Measurements from ENCODE around the gene CCDC86. TPM values are rescaled to one million over a fixed set of nuclear protein-coding genes. Genes with fewer than 3 reads are reported as not detected.

Gene CCDC86
- total RNA-seq, 1 donor from 2014 or later: 22.8 TPM

- no peak for DNase-seq (ENCODE audit: low spot score, unreplicated experiment)
- Mint-ChIP-seq H3K4me3 (ENCODE audit: low read depth) (peak overlapping the region; percentile 84), H3K36me3 (ENCODE audit: insufficient read depth) (peaks cover 3% of the 10 kb centered on the region), H3K27ac (peak overlapping the region; percentile 13), H3K27me3 (no peaks in the 10 kb centered on the region), H3K9me3 (ENCODE audit: low read depth) (no peaks in the 10 kb centered on the region), H3K4me1 (ENCODE audit: low read depth) (peaks cover 33% of the 10 kb centered on the region)
- no peak for TF ChIP-seq CTCF (IDR thresholded peaks at IDR 0.05; ENCODE audit: unreplicated experiment)
Measured at GRCh38 chr11:60844870-60845221, 2.9 kb downstream of the CCDC86 start.

- DNase-seq (ENCODE audit: low spot score, unreplicated experiment): no peak
- peaks cover 33% of the 10 kb centered on the region for H3K4me1 Mint-ChIP-seq (ENCODE audit: low read depth)
- peaks cover 3% of the 10 kb centered on the region for H3K36me3 Mint-ChIP-seq (ENCODE audit: insufficient read depth)
- H3K4me3 Mint-ChIP-seq (ENCODE audit: low read depth): no peak overlapping the region
- peak overlapping the region; percentile 77 for H3K27ac Mint-ChIP-seq
- TF ChIP-seq CTCF (IDR thresholded peaks at IDR 0.05; ENCODE audit: unreplicated experiment): no peak
- no peaks in the 10 kb centered on the region for H3K27me3 Mint-ChIP-seq
- no peaks in the 10 kb centered on the region for H3K9me3 Mint-ChIP-seq (ENCODE audit: low read depth)
Measured at GRCh38 chr11:60845338-60845737, 3.4 kb downstream of the CCDC86 start.

- no peaks in the 10 kb centered on the region for H3K9me3 Mint-ChIP-seq (ENCODE audit: low read depth)
- no peak for DNase-seq (ENCODE audit: low spot score, unreplicated experiment)
- no peaks in the 10 kb centered on the region for H3K27me3 Mint-ChIP-seq
- peaks cover 8% of the 10 kb centered on the region for H3K36me3 Mint-ChIP-seq (ENCODE audit: insufficient read depth)
- no peak overlapping the region for H3K27ac Mint-ChIP-seq
- TF ChIP-seq CTCF (IDR thresholded peaks at IDR 0.05; ENCODE audit: unreplicated experiment): no peak
- no peak overlapping the region for H3K4me3 Mint-ChIP-seq (ENCODE audit: low read depth)
- peaks cover 29% of the 10 kb centered on the region for H3K4me1 Mint-ChIP-seq (ENCODE audit: low read depth)
Measured at GRCh38 chr11:60847281-60847680, 5.4 kb downstream of the CCDC86 start.

- TF ChIP-seq CTCF (IDR thresholded peaks at IDR 0.05; ENCODE audit: unreplicated experiment): no peak
- peaks cover 8% of the 10 kb centered on the region for H3K36me3 Mint-ChIP-seq (ENCODE audit: insufficient read depth)
Measured at GRCh38 chr11:60847896-60848295, 6.0 kb downstream of the CCDC86 start.

GRCh38 chr11:60848714-60849151 lies 6.8 kb downstream of the CCDC86 start:
- no peak for TF ChIP-seq CTCF (IDR thresholded peaks at IDR 0.05; ENCODE audit: unreplicated experiment)
- Mint-ChIP-seq H3K4me1 (ENCODE audit: low read depth) (peaks cover 16% of the 10 kb centered on the region), H3K9me3 (ENCODE audit: low read depth) (no peaks in the 10 kb centered on the region), H3K4me3 (ENCODE audit: low read depth) (no peak overlapping the region), H3K27me3 (no peaks in the 10 kb centered on the region), H3K36me3 (ENCODE audit: insufficient read depth) (peaks cover 8% of the 10 kb centered on the region), H3K27ac (no peak overlapping the region)
- DNase-seq (ENCODE audit: low spot score, unreplicated experiment): no peak

More at GRCh38 chr11:60847896-60848295, 6.0 kb downstream of the CCDC86 start:
- no peak overlapping the region for H3K4me3 Mint-ChIP-seq (ENCODE audit: low read depth)
- peaks cover 25% of the 10 kb centered on the region for H3K4me1 Mint-ChIP-seq (ENCODE audit: low read depth)
- no peak for DNase-seq (ENCODE audit: low spot score, unreplicated experiment)
- no peak overlapping the region for H3K27ac Mint-ChIP-seq
- H3K9me3 Mint-ChIP-seq (ENCODE audit: low read depth): no peaks in the 10 kb centered on the region
- H3K27me3 Mint-ChIP-seq: no peaks in the 10 kb centered on the region

Data from progenitor cell of endocrine pancreas (in vitro differentiated cells).